MM.1S (cell line): ENCODE data around the gene ACO2.
A peak's percentile ranks its signal among the peaks of the same experiment; 100 is the strongest.

Experiments
- EZH2phosphoT487 ChIP-seq: fragments of 300-600 bp; sonication (generic); IDR thresholded peaks from 2 replicates; pipeline ENCODE4 v1.6.1; 2018; ENCODE audit warnings: antibody characterized with exemption, low read length
- TF ChIP-seq, protein P1 (sequence below): fragments of 300-600 bp; sonication (generic); IDR thresholded peaks from 2 replicates; pipeline ENCODE4 v1.5.1; 2016; ENCODE audit warnings: antibody characterized with exemption, low read length, mixed read lengths

DNA sequence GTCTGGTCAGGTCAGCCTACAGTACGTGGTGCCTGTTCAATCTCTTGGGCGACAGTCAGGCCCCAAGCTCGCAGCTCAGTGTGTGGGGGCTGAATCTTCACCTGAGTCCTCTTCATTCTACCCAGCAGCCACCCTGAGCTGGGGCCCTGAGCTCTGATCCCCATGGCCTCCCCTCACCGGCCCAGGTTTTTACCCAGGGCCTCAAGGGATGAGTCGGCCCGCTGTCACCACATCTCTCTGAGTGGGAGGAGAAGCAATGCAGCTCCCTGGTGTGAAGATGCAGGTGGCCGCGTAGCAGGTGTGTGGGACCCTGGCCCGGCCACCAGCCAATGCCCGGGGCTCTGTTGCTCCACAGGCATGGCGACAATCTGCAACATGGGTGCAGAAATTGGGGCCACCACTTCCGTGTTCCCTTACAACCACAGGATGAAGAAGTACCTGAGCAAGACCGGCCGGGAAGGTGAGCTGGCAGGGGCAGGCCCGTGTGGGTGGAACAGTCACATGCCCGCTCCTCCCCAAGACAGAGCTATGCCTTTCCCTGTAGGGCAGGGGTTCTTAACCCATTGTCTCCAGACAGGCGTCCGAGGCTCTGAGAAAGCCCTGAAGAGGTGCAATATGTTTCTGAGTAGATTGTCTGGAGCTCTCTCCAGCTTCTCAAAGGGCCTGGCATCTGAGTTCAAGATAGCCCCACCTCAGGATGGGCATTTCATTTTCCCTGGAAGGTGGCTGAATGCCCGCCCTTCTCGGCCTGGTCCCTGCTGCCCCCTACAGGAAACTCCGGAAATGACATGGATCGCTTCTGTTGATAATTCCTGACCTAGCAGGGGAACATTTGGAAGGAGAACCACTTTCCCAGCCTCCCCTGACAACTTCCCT lies 48.5 kb downstream of the ACO2 start:
- TF ChIP-seq EZH2phosphoT487 = no peak
- TF ChIP-seq, protein P1, sequence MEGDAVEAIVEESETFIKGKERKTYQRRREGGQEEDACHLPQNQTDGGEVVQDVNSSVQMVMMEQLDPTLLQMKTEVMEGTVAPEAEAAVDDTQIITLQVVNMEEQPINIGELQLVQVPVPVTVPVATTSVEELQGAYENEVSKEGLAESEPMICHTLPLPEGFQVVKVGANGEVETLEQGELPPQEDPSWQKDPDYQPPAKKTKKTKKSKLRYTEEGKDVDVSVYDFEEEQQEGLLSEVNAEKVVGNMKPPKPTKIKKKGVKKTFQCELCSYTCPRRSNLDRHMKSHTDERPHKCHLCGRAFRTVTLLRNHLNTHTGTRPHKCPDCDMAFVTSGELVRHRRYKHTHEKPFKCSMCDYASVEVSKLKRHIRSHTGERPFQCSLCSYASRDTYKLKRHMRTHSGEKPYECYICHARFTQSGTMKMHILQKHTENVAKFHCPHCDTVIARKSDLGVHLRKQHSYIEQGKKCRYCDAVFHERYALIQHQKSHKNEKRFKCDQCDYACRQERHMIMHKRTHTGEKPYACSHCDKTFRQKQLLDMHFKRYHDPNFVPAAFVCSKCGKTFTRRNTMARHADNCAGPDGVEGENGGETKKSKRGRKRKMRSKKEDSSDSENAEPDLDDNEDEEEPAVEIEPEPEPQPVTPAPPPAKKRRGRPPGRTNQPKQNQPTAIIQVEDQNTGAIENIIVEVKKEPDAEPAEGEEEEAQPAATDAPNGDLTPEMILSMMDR = peak; percentile 70
